ENCODE measurements around the gene EFNA2.

- TF ChIP-seq TCF4 (CRISPR knock-in tag; IDR thresholded peaks at IDR 0.05; ENCODE audit: borderline replicate concordance) (no peak), ISL1 (CRISPR knock-in tag; IDR thresholded peaks at IDR 0.05) (no peak), PATZ1 (CRISPR knock-in tag; IDR thresholded peaks at IDR 0.05; ENCODE audit: borderline replicate concordance) (no peak), BACH2 (CRISPR knock-in tag; IDR thresholded peaks at IDR 0.05; ENCODE audit: borderline replicate concordance) (no peak), RARB (CRISPR knock-in tag; IDR thresholded peaks at IDR 0.05) (no peak), ARNTL (CRISPR knock-in tag; IDR thresholded peaks at IDR 0.05; ENCODE audit: borderline replicate concordance, low read depth) (no peak), ZNF565 (CRISPR knock-in tag; conservative IDR thresholded peaks at IDR 0.05; ENCODE audit: low read depth) (no peak), GLIS3 (CRISPR knock-in tag; IDR thresholded peaks at IDR 0.05) (no peak), ZNF70 (CRISPR knock-in tag; IDR thresholded peaks at IDR 0.05) (no peak), SNAI2 (CRISPR knock-in tag; IDR thresholded peaks at IDR 0.05) (no peak), ZC3H10 (CRISPR knock-in tag; IDR thresholded peaks at IDR 0.05) (no peak), ZFP30 (CRISPR knock-in tag; IDR thresholded peaks at IDR 0.05) (no peak), ESRRG (CRISPR knock-in tag; IDR thresholded peaks at IDR 0.05) (no peak)
Observed at GRCh38 chr19:1284293-1284978, 1.2 kb upstream of the EFNA2 start.
